MCF 10A (cell line): ENCODE measurements around the gene ARHGAP18. TPM values are rescaled to one million over a fixed set of nuclear protein-coding genes. Genes with fewer than 3 reads are reported as not detected.

Source experiments
- BruUV-seq: library from RNA; stranded (reverse); fragments of 400-500 nt; replicated peaks from 2 replicates; lab custom pipeline; 2021; lab: Mats Ljungman, UMichigan
- CTCF ChIA-PET: fragments of 300-600 bp; sonication (Branson Sonifier 250); formaldehyde crosslinking; extraction: SDS; loops from one replicate; lab custom pipeline; 2021; ENCODE audit warnings: antibody characterized with exemption, inconsistent platforms; lab: Yijun Ruan, JAX
- POLR2A ChIA-PET: fragments of 300-600, 350-650 bp; sonication (Branson Sonifier 250); formaldehyde crosslinking; extraction: SDS; loops from one replicate; lab custom pipeline; 2020; ENCODE audit warnings: antibody characterized with exemption, inconsistent platforms; lab: Yijun Ruan, JAX
- DNase-seq: peaks from one replicate; pipeline ENCODE4 v3.0.0-alpha.2; 2018; ENCODE audit not compliant: unreplicated experiment
- H3K27ac Mint-ChIP-seq: one replicate; pipeline ENCODE4 v1.8.0; 2022; ENCODE audit warnings: mild to moderate bottlenecking, low read depth, mixed read lengths; ENCODE audit not compliant: unreplicated experiment
- H3K27me3 Mint-ChIP-seq: one replicate; pipeline ENCODE4 v1.8.0; 2022; ENCODE audit warnings: mixed read lengths; ENCODE audit not compliant: insufficient read depth, unreplicated experiment
- H3K36me3 Mint-ChIP-seq: one replicate; pipeline ENCODE4 v1.8.0; 2022; ENCODE audit warnings: mild to moderate bottlenecking, moderate library complexity, mixed read lengths; ENCODE audit not compliant: insufficient read depth, unreplicated experiment
- H3K4me1 Mint-ChIP-seq: one replicate; pipeline ENCODE4 v1.8.0; 2022; ENCODE audit warnings: mixed read lengths; ENCODE audit not compliant: insufficient read depth, unreplicated experiment
- H3K4me3 Mint-ChIP-seq: one replicate; pipeline ENCODE4 v1.8.0; 2022; ENCODE audit warnings: mild to moderate bottlenecking, moderate library complexity, mixed read lengths; ENCODE audit not compliant: unreplicated experiment
- H3K9me3 Mint-ChIP-seq: one replicate; pipeline ENCODE4 v1.8.0; 2022; ENCODE audit warnings: mixed read lengths; ENCODE audit not compliant: unreplicated experiment
- CTCF ChIP-seq: fragments of 200-600 bp; IDR thresholded peaks from one replicate; pipeline ENCODE4 v1.8.0; 2022; ENCODE audit warnings: antibody characterized with exemption, mild to moderate bottlenecking; ENCODE audit not compliant: unreplicated experiment
- intact Hi-C: fragments of 100-400 bp; cut with micrococcal nuclease; formaldehyde crosslinking; loops from 2 replicates; pipeline ENCODE4 v1.14.1; 2022
- total RNA-seq: library from RNA; stranded (reverse); gene quantifications from 2 replicates; pipeline ENCODE4 v1.2.3, GENCODE V29; 2022

Gene ARHGAP18
- total RNA-seq, 1 experiment from 2014 or later = 22.9 TPM

GRCh38 chr6:129644567-129645015 is 65.4 kb downstream of the ARHGAP18 start:
- Mint-ChIP-seq H3K27ac (peak overlapping the region; percentile 95), H3K4me1 (peaks cover 42% of the 10 kb centered on the region), H3K36me3 (peaks cover 13% of the 10 kb centered on the region), H3K4me3 (peak overlapping the region; percentile 63), H3K9me3 (no peaks in the 10 kb centered on the region), H3K27me3 (no peaks in the 10 kb centered on the region)
- DNase-seq = peak; percentile 73
- intact Hi-C loops = loop anchor here (2.0 kb wide), 1 partner anchor 64 kb away; no protein-coding TSS in a partner anchor
- ChIA-PET CTCF (interaction anchor here (0.7 to 1.6 kb wide), 6 partner anchors 43 to 144 kb away, joined by 3 to 4 read pairs (median 4); partner anchors contain the start of gene ARHGAP18), POLR2A (interaction anchor here (0.6 to 4.5 kb wide), 16 partner anchors 9 to 1174 kb away, joined by 3 to 23 read pairs (median 4); partner anchors contain the start of gene ARHGAP18)
- TF ChIP-seq CTCF = no peak
- no TSS peak for BruUV-seq

GRCh38 chr6:129643968-129644367 is 66.0 kb downstream of the ARHGAP18 start:
- Mint-ChIP-seq H3K9me3 (no peaks in the 10 kb centered on the region), H3K27ac (peak overlapping the region; percentile 95), H3K4me3 (peak overlapping the region; percentile 63), H3K4me1 (peaks cover 42% of the 10 kb centered on the region), H3K36me3 (peaks cover 10% of the 10 kb centered on the region), H3K27me3 (no peaks in the 10 kb centered on the region)
- ChIA-PET POLR2A (interaction anchor here (0.9 to 4.5 kb wide), 12 partner anchors 10 to 142 kb away, joined by 3 to 23 read pairs (median 6); partner anchors contain the start of gene ARHGAP18), CTCF (interaction anchor here (0.6 to 0.8 kb wide), 5 partner anchors 17 to 143 kb away, joined by 3 to 4 read pairs (median 3); no protein-coding TSS in a partner anchor)
- no TSS peak for BruUV-seq
- DNase-seq = peak; percentile 44
- intact Hi-C loops = loop anchor here (2.0 kb wide), 1 partner anchor 65 kb away; no protein-coding TSS in a partner anchor
- TF ChIP-seq CTCF = no peak

GRCh38 chr6:129643176-129643575 is 66.8 kb downstream of the ARHGAP18 start:
- TF ChIP-seq CTCF = no peak
- POLR2A ChIA-PET = interaction anchor here (0.6 to 4.5 kb wide), 9 partner anchors 8 to 76 kb away, joined by 3 to 23 read pairs (median 4); partner anchors contain the start of gene ARHGAP18
- peak overlapping the region; percentile 95 for H3K27ac Mint-ChIP-seq
- H3K4me3 Mint-ChIP-seq = no peak overlapping the region
- no peaks in the 10 kb centered on the region for H3K9me3 Mint-ChIP-seq
- peaks cover 42% of the 10 kb centered on the region for H3K4me1 Mint-ChIP-seq
- no peaks in the 10 kb centered on the region for H3K27me3 Mint-ChIP-seq
- intact Hi-C loops = no loop called here
- no peak for DNase-seq
- BruUV-seq = no TSS peak
- CTCF ChIA-PET = interaction anchor here (0.6 kb wide), 2 partner anchors 16 to 1219 kb away, joined by 3 read pairs; no protein-coding TSS in a partner anchor
- H3K36me3 Mint-ChIP-seq = peaks cover 7% of the 10 kb centered on the region

- ChIA-PET CTCF (interaction anchor here (0.7 kb wide), 1 partner anchor 11 kb away, joined by 4 read pairs; no protein-coding TSS in a partner anchor), POLR2A (interaction anchor here (0.6 to 2.6 kb wide), 6 partner anchors 9 to 66 kb away, joined by 3 to 9 read pairs (median 4); no protein-coding TSS in a partner anchor)
- peaks cover 40% of the 10 kb centered on the region for H3K4me1 Mint-ChIP-seq
- H3K27me3 Mint-ChIP-seq = no peaks in the 10 kb centered on the region
- H3K4me3 Mint-ChIP-seq = no peak overlapping the region
- no peak for DNase-seq
- no peak for TF ChIP-seq CTCF
- no TSS peak for BruUV-seq
- H3K27ac Mint-ChIP-seq = no peak overlapping the region
- intact Hi-C loops = no loop called here
- peaks cover 13% of the 10 kb centered on the region for H3K36me3 Mint-ChIP-seq
- no peaks in the 10 kb centered on the region for H3K9me3 Mint-ChIP-seq
These were observed 67.7 kb downstream of the ARHGAP18 start for GRCh38 chr6:129642322-129642721.
